ENCODE data around the gene REN. TPM values are rescaled to one million over a fixed set of nuclear protein-coding genes. Genes with fewer than 3 reads are reported as not detected.

Gene REN
- total RNA-seq, 1 experiment from 2014 or later: 0.81 TPM

DNA sequence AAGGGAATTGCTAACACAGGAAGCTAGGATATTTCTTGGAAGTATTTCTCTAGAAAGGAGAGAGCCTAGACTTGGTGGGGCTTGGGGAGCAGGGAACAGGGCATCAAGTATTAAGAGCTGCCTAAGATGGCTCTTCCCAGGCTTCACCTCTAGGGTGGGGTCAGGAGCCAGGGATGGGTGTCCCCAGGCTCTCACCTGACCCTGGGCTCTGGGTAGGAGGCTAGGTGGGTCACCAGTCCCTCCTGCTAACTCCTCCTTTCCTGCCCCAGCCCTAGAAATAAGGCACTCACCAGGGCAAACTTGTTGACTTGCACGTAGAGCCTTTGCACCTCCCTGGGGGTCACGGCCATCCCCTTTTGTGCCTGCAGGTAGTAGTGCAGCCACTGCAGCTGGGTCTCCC lies 29.3 kb downstream of the REN start:
- Histone ChIP-seq H3K4me1 (replicated peaks; ENCODE audit: insufficient read depth) (peaks cover 30% of the 10 kb centered on the region), H2AFZ (no peak overlapping the region), H4K20me1 (ENCODE audit: insufficient read depth) (no peaks in the 10 kb centered on the region), H3K4me3 (no peak overlapping the region), H3F3A (ENCODE audit: insufficient read depth, low read depth) (peaks cover 21% of the 10 kb centered on the region), H3K27ac (no peak overlapping the region), H3K79me2 (ENCODE audit: low read depth) (peaks cover 7% of the 10 kb centered on the region; the same call in 1 of the 2 replicates), H3K9me3 (ENCODE audit: insufficient read depth, low read depth) (no peaks in the 10 kb centered on the region), H3K27me3 (ENCODE audit: insufficient read depth, low read depth) (no peaks in the 10 kb centered on the region), H3K4me2 (no peak overlapping the region), H3K36me3 (ENCODE audit: low read depth) (peaks cover 14% of the 10 kb centered on the region; the same call in 1 of the 2 replicates), H3K9me2 (ENCODE audit: insufficient read depth) (no peaks in the 10 kb centered on the region)
- ChIA-PET POLR2A (ENCODE audit: unreplicated experiment) (no interaction called here), CTCF (interaction anchor here (0.5 to 0.7 kb wide), 2 partner anchors 77 to 128 kb away, joined by 3 read pairs; partner anchors contain the start of gene GOLT1A)
- BruUV-seq (replicated peaks): no TSS peak
- intact Hi-C loops (cut with micrococcal nuclease; ENCODE audit: unreplicated experiment): loop anchor here (10.0 kb wide), 1 partner anchor 238 kb away; no protein-coding TSS in a partner anchor
- no peak for DNase-seq
- no peak for TF ChIP-seq EZH2 (IDR thresholded peaks at IDR 0.05; ENCODE audit: low read depth)
- TF ChIP-seq, protein P1, sequence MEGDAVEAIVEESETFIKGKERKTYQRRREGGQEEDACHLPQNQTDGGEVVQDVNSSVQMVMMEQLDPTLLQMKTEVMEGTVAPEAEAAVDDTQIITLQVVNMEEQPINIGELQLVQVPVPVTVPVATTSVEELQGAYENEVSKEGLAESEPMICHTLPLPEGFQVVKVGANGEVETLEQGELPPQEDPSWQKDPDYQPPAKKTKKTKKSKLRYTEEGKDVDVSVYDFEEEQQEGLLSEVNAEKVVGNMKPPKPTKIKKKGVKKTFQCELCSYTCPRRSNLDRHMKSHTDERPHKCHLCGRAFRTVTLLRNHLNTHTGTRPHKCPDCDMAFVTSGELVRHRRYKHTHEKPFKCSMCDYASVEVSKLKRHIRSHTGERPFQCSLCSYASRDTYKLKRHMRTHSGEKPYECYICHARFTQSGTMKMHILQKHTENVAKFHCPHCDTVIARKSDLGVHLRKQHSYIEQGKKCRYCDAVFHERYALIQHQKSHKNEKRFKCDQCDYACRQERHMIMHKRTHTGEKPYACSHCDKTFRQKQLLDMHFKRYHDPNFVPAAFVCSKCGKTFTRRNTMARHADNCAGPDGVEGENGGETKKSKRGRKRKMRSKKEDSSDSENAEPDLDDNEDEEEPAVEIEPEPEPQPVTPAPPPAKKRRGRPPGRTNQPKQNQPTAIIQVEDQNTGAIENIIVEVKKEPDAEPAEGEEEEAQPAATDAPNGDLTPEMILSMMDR (conservative IDR thresholded peaks at IDR 0.05): no peak

- Histone ChIP-seq H3K4me3 (no peak overlapping the region), H3F3A (ENCODE audit: insufficient read depth, low read depth) (peaks cover 48% of the 10 kb centered on the region), H3K79me2 (ENCODE audit: low read depth) (peaks cover 7% of the 10 kb centered on the region; the same call in 1 of the 2 replicates), H3K9me3 (ENCODE audit: insufficient read depth, low read depth) (no peaks in the 10 kb centered on the region), H2AFZ (no peak overlapping the region), H3K4me1 (replicated peaks; ENCODE audit: insufficient read depth) (peaks cover 57% of the 10 kb centered on the region), H4K20me1 (ENCODE audit: insufficient read depth) (no peaks in the 10 kb centered on the region), H3K4me2 (no peak overlapping the region), H3K27me3 (ENCODE audit: insufficient read depth, low read depth) (no peaks in the 10 kb centered on the region), H3K36me3 (ENCODE audit: low read depth) (peaks cover 14% of the 10 kb centered on the region; the same call in 1 of the 2 replicates), H3K27ac (no peak overlapping the region), H3K9me2 (ENCODE audit: insufficient read depth) (no peaks in the 10 kb centered on the region)
- ChIA-PET POLR2A (ENCODE audit: unreplicated experiment) (no interaction called here), CTCF (no interaction called here)
- TF ChIP-seq, protein P1 (conservative IDR thresholded peaks at IDR 0.05): no peak
- TF ChIP-seq EZH2 (IDR thresholded peaks at IDR 0.05; ENCODE audit: low read depth): no peak
- intact Hi-C loops (cut with micrococcal nuclease; ENCODE audit: unreplicated experiment): loop anchor here (10.0 kb wide), 1 partner anchor 241 kb away; no protein-coding TSS in a partner anchor
- no peak for DNase-seq
- no TSS peak for BruUV-seq (replicated peaks)
Measured at GRCh38 chr1:204134103-204134502, 32.0 kb downstream of the REN start.

DNA sequence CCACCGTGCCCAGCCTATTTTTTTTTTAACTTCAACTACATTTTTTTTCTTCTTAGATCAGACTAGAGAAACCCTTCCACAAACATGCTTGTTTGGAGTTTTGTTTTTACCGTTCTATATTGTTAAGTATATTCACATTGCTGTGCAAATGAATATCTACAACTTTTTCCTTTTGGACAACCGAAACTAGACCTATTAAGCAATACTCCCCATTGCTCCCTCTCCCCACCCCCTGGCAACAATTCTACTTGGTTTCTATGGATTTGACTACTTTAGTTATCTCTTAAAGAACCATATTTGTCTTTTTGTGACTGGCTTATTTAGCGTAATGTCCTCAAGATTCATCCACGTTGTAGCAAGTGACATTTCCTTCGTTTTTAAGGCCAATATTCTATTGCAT lies 33.4 kb downstream of the REN start:
- Histone ChIP-seq H3K36me3 (ENCODE audit: low read depth) (peaks cover 19% of the 10 kb centered on the region; the same call in 1 of the 2 replicates), H3K4me3 (no peak overlapping the region), H3K27ac (peak overlapping the region; percentile 80), H3K9me3 (ENCODE audit: insufficient read depth, low read depth) (no peaks in the 10 kb centered on the region), H3F3A (ENCODE audit: insufficient read depth, low read depth) (peaks cover 62% of the 10 kb centered on the region), H3K4me1 (replicated peaks; ENCODE audit: insufficient read depth) (peaks cover 71% of the 10 kb centered on the region), H2AFZ (no peak overlapping the region), H3K9me2 (ENCODE audit: insufficient read depth) (no peaks in the 10 kb centered on the region), H4K20me1 (ENCODE audit: insufficient read depth) (no peaks in the 10 kb centered on the region), H3K27me3 (ENCODE audit: insufficient read depth, low read depth) (no peaks in the 10 kb centered on the region), H3K4me2 (peak overlapping the region; percentile 59), H3K79me2 (ENCODE audit: low read depth) (peaks cover 10% of the 10 kb centered on the region; the same call in 1 of the 2 replicates)
- intact Hi-C loops (cut with micrococcal nuclease; ENCODE audit: unreplicated experiment): loop anchor here (10.0 kb wide), 1 partner anchor 242 kb away; no protein-coding TSS in a partner anchor
- POLR2A ChIA-PET (ENCODE audit: unreplicated experiment): interaction anchor here (0.7 kb wide), 1 partner anchor 164 kb away, joined by 3 read pairs; no protein-coding TSS in a partner anchor
- CTCF ChIA-PET: interaction anchor here (0.7 to 1.7 kb wide), 3 partner anchors 30 to 675 kb away, joined by 3 to 8 read pairs (median 3); partner anchors contain the start of gene GOLT1A
- no peak for DNase-seq
- no TSS peak for BruUV-seq (replicated peaks)
- TF ChIP-seq, protein P1 (conservative IDR thresholded peaks at IDR 0.05): no peak
- no peak for TF ChIP-seq EZH2 (IDR thresholded peaks at IDR 0.05; ENCODE audit: low read depth)

All from PC-9 (cell line).